NCI-H146 (cell line): ENCODE data around the gene CHRNA4.
"Not testable (repeated sequence)": the region's sequence is repeated elsewhere in the genome, so short reads cannot be mapped to it uniquely, and the experiment has no call there.

Source experiments
- DNase-seq: peaks from one replicate; lab custom pipeline; 2025; lab: John Stamatoyannopoulos, UW

Gene CHRNA4

DNA sequence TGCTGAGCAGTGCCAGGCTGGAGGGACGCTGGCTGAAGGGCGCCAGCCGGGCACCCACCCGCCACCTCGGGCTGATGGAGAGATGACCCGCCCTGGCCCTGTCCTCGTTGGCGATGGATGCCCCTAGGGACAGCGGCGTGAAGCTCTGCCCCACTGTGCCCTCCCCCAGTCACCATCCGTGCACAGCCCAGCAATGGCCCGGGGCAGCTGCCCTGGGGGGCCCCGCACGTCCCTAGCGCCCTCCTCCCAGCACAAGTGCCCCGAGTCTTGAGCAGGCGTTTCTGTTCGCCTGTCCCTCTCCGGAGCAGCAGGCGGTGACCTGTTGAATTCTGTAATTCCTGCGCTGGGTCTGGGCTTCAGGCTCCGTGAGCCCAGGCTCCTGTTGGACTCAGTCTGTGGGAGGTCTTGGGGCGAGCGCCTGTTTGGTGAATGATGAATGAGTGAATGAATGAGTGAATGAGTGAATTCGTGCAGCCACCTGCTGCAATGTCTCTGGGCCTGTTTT lies 36.8 kb upstream of the CHRNA4 start:
- no peak for DNase-seq

DNA sequence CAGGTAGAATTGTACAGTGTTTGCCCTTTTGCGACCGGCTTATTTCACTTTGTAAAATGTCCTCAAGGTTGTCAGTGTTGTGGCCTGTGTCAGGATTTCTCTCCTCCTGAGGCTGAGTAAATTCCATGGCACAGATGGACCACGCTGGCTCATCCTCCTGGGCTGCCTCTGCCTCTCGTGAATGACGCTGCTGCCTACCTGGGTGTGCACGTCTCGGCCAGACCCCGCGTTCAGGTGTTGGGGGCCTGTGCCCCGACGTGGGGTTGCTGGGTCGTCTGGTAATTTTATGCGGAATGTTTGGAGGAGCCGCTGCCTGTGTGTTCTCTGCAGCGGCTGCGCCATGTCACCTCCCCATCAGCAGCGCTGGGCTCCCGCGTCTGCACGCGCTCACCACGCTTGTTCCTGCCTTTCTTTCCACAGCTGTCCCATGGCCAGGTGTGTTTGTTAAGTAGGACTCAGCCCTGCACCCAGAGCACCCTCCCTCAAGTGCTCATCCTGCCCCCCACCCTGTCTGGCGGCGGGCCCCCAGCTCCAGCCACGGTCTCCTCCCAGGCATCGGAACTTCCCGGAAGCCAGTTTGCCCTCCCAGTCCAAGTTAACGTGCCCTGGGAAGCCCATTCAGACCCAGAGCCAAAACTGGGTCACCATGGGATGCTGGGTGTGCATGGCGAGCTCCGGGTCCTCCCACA lies 36.1 kb upstream of the CHRNA4 start:
- no peak for DNase-seq

DNA sequence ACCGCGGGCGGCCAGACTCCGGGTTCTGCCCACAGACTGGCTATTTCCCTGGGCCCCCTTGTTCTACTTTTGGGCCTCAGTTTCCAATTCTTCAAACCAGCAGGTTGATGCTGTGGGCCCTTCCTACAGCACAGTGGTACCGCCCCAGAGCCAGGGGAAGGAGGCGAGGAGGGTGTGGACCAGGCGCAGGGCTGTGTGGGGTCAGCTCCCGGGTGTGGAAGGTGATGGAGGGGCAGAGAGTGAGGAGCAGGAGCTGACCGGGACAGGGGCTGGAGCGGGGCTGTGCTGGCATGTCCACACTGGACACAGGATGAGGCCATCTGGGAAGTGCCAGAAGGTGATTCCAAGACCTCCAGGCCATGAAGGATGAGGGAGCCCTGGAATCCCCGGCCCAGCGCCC lies 35.2 kb upstream of the CHRNA4 start:
- no peak for DNase-seq

DNA sequence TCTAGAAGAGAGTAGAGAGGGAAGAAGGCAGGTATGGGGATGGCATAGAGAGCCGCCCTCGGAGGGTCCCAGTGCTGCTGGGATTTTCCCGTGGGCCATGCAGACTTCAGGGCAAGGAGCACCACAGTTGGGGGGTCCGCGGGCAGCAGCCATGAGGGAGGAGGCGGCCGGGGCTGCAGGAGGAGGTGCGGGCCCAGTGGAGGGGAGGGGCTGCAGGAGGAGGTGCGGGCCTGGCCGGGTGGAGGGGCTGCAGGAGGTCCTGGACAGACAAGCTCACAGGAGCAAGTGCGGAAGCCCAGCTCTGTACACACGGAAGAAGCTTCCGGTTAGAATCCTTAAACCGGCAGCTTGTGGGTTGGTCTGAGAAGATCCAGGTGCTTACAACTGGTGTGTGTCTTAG lies 34.6 kb upstream of the CHRNA4 start:
- DNase-seq = no peak

DNA sequence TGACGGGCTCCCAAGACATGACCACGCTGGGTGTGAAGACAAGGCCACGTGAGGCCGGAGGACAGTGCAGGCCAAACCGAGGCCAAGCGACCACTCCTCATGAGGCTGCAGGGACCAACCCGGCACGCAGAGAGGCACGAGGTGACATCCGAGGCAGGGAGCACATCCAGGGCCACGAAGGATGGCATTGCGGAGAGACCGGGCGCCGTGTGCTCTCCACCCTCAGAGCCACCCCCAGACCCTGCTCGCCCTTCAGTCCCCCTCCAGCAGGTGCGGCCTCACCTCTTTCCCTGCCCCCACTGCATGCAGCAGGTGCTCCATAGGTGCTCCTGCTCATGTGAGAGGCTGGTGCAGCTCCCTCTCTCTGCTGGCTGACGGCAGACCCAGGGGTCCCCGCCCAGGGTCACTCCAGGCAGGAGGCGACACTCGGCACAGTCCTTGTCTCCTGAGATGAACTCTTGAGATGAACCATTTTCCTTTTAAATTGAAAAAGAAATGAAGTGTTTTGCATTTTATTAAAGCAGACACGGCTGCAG lies 33.8 kb upstream of the CHRNA4 start:
- DNase-seq = no peak

DNA sequence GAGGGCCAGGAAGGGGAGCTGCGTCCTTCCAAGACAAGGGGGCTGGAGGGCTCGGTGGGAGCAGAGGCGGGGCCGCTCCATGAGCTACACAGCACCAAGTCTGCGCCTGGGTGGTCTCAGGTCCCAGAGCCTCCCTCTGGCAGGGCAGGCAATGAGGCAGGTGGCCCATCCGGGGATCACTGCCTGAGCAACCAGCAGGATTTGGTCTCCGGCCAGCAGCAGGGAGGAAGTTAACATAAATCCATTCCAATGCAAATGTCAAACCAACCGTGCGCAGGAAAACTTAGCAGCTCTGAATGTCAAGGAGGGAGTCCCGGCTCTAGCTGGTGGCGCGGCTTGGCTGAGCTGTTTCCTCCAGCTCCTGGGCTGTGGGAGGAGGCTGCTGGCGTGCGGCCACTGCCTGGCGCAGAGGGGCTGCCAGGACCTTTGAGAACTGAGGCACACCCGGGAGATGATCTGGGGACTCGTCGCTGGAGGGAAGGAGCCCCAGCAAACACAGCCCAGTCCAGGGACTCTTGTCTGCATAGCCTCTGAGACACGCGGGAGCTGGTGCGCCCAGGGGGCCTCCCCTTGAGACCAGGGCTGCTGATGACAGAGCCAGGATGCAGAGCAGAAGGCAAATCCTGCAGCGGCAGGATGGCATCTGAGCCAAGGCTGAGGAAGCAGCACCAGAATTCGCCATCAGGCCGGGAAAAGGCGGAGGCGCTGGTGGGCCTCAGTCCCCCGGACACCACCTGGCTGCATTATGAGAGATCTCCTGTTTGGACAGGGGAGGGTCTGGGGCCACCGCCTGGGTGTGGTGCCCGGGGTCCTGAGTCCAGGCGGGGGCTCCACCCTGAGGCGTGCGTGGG lies 33.1 kb upstream of the CHRNA4 start:
- DNase-seq = no peak

DNA sequence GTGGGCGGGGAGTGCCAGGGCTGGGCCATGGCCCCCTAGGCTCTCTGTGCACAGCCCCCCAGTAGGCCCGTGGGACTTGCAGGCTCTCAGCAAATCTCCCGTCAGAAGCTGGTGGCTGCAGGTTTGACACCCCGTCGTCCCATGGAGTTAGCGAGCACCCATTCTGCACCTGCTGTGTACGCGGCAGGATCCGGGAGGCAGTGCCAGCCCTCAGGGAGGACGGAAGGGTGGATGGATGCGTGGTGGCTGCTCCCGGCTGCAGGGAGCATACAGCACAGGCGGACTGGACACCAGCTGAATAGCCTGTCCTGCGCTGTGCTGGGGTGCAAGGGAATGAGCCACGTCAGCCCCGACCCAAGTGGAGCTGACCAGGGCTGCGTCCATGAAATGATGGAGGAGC lies 32.4 kb upstream of the CHRNA4 start:
- no peak for DNase-seq

DNA sequence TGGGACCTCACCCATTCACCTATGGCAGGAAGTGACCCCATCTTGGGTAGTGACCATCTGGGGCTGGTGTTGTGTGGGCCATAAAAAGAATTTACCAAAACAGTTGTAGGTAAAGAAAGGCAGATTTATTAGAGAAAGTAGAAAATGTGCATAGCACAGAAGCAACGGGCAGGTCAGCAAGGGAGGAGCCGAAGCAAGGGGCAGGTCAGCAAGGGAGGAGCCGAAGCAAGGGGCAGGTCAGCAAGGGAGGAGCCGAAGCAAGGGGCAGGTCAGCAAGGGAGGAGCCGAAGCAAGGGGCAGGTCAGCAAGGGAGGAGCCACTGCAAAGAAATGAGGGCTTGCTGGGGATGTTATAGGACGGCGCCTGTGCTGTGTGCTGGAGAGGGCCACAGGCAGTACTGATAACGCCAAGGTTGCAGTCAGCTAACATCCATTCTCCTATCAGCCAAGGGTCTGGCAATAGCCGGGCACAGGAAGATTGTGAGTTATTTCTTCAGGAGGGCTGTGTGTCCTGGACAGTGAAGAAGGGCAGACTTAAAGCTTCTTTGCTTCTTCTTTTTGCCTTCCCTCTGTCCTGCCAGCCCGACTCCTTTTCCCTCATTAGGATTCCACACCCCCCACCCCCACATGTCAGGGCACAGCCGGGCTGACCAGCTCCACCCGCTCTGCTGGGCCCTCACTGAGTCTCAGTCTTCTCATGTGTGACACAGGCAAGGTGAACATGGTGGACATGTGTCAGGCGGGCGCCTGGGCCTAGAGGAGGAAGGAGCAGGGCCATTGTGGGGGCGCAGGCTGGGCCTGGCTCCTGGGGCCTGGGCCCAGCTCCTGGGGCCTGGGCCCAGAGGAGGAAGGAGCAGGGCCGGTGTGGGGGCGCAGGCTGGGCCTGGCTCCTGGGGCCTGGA lies 31.6 kb upstream of the CHRNA4 start:
- DNase-seq = no peak

DNA sequence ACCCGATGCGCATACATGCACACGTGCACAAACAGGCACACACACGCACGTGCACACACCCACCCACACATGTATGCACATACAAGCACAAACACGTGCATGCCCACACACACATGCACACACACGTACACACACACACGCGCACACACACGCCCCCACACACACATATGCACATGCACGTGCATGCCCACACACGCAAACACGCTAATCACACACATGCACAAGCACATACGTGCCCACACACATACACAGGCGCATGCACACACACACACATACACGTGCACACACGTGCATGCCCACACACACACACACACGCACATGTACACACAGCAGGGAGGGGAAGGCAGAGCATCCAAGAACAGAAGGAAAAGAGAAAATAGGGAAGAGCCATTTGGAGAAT lies 26.8 kb upstream of the CHRNA4 start:
- DNase-seq = no peak

DNA sequence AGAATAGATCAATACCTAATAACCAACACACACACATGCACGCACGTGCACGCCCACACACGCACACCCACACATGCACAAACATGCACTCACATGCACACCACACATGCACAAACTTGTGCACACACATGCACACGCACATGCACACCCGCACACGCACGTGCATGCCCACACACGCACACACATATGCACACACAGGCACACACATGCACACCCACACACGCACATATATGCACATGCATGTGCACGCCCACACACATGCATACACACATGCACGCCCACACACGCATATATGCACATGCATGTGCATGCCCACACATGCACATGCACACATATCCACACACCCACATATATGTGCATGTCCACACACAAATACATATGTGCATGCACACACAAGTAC lies 26.2 kb upstream of the CHRNA4 start:
- DNase-seq = no peak

DNA sequence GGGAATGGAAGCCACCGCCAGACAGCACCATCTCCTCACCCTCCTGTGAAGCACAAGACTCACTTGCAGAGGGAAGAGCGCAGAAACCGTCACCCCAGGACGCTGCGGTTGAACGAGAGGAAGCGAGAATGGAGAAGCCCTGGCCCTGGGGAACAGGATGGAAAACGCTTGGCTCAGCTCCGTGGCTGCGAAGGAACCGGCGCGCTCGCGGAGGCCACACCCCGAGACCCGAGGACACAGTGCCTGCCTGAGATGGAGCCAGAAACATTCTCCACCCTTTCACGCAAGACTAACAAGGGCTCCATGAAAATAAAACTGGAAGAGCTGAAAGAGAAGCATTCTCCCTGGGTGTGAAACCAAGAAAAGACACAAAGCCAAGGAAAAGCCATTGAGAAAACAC lies 25.3 kb upstream of the CHRNA4 start:
- DNase-seq = no peak

DNA sequence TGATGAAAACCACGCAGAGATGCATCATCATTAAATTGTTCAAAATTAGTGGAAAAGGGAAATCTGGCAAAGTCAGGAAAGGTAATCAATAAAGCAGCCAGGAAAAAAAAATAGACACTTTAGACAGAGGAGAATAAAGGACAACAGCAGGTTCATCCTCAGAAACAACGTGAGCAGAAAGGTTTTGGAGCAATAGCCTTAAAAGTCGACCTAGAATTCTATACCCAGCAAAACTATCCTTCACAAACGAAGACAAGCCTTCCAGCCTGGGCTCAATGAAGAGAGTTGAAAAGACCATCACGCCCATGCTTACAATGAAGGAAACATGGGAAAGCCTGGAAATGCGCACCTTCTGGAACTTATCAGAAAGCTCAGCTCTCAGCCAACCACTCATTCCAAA lies 24.7 kb upstream of the CHRNA4 start:
- no peak for DNase-seq

DNA sequence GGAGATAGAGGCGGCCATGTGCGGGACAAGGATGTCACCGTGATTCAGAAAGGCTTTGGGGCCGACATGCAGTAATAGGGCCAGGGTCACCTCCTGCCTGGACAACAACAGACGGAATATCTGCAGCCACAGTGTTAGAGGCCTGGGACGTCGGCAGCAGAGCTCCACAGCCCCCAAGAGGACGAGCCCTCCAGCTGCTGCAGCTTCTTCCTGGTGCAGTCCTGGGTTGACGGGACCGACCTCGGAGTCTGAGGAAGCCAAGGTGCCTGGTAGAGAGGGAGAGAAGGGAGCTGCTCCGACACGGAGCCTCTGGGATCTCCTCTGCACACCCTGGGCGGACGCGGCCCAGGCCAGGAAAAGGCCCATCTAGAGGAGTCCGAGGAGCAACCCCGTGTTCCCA lies 23.2 kb upstream of the CHRNA4 start:
- DNase-seq = no peak

DNA sequence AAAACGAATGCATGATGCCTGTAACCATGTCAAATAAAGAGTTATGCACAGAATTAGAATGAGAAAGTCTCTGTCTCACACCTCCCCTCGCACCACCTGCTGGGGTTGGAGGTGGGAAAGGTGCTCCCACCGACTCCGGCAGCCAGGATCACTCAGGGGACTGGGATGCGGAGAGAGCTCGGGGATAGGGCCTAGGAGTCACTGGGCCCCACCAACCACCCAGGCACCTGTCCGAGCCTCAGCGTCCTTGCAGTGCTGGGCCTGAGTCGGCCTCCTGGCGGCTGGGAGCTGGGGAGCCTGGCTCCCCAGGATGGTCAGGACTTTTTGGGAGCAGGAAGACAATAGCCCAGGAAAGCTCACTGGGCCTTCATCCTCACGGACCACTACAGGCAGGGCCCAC lies 22.4 kb upstream of the CHRNA4 start:
- no peak for DNase-seq

DNA sequence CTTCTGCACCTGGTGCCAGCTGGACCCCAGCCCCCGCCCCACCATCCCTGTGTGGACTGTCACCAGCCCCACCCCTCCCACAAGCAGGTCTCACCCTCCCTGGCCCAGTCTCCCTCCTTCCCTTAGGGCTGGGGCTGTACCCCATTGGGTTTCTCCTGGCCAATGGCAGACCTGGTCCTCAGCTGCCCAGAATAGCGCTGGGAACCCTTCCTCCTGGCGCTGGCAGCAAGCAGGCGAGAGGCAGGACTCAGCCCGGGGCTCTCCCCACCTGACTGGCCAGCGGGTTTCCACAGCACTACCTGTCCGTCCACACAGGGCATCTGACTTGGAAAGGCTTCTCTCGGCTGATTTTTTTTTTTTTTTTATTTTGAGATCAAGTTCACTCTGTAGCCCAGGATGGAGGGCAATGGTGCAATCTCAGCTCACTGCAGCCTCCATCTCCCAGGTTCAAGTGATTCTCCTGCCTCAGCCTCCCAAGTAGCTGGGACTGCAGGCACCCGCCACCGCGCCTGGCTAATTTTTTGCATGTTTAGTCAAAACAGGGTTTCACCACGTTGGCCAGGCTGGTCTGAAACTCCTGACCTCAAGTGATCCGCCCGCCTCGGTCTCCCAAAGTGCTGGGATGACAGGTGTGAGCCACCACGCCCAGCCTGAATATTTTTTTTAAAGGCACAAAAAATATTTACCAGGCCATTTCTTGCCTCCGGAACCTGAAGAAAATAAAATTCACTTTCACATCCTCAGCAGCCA lies 21.6 kb upstream of the CHRNA4 start:
- DNase-seq = no peak

DNA sequence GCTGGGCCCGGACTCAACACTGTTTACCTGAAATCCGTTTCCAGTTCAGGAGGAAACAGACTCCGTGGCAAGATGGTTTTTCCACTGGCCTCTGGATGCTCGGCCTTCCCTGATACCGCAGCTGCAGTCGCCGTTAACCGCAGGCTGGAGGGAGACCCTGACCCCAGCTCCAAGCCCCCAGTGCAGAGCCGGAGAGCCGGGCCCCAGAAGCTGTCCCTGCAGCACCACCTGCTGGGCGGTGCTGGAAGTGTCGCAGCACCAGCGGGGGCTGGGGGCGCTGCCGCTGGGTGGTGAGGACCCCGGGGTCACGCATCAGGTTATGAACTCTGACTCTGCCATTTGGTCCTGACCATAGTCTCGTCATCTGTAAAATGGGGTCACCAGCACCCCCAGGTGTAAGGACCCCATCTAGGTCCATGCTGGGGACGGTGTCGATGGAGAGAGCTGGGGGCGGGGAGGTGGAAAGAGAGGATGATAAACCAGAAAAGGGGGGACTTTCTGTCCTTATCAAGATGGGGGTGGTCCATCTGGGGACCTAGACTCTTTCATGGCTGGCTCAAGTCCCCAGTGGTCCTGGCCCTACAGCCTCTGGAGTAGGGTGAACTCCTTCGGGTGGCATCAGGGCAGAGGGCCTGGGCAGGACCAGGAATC lies 20.8 kb upstream of the CHRNA4 start:
- DNase-seq = no peak

DNA sequence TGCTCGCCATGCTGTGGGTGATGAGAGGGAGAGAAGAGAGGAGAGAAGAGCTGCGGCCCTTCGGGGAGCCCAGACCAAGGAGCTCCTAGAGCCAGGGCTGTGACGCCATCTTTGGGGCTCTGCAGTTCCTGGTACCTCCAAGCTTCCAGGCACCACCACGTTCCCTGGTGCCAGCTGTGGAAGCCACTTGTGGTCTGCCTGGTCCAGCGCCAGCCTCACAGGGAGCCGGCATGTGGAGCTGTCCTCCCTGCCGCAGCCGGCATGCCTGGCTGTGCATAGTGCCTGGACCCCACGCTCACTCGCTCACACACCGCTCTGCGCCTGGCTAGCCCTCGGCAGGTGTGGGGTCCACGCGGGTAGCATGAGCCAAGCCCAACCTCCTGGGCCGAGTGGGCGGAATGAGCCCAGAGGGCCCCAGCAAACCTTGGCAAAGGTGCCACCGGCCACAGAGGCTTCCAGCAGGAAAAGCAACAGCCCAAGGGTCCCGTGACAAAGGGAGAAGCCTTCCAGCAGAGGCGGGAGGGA lies 19.3 kb upstream of the CHRNA4 start:
- DNase-seq = no peak

DNA sequence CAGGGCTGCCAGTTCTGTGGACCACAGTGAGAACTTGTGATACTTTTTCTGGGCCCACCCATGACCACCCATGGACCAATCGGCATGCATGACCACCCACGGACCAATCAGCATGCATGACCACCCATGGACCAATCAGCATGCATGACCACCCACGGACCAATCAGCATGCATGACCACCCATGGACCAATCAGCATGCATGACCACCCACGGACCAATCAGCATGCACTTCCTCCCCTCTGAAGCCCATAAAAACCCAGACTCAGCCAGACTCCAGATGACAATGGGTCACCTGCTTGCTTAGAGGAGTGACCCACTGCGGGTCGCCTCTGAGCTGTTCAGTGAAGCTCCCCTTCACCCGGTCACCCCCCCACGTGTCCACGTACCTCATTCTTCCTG lies 18.7 kb upstream of the CHRNA4 start:
- not testable (repeated sequence) for DNase-seq

DNA sequence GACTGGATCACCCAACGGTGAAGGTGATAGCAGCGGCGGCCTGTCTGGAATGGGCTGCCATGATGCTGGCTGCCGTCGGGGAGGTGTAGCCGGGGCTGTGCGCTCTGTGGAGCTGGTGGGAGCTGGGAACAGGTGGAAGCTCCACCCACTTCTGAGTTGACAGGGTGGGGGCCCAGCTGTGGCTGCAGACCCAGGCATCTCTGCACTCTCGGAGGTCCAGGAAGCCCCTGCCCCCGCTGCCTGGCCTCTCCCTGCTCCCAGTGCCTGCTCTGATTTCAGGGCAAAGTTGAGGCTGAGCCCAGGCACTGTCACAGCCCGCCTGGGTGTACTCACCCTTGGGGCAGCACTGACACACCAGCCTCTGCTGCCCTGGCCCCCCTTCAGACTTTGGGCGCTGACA lies 18.1 kb upstream of the CHRNA4 start:
- no peak for DNase-seq

DNA sequence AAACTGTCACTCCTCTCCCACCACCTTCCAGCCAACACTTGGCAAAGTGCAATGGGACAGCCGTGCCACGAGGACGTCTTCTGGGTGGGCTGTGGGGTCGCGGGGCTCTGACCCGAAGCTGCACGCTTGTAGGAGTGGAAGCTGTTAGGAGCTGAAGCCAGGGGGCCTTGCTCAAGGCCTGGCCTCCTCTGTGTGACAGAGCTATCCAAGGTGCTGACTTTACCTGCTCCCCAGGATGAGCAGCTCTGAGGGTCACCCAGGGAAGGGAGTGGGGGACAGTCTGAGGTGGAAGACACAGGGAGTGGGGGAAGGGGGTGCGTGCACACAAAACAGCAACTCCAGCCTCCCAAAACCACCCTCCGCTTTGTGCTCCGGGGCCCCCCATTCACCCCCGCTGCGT lies 17.5 kb upstream of the CHRNA4 start:
- DNase-seq = no peak

DNA sequence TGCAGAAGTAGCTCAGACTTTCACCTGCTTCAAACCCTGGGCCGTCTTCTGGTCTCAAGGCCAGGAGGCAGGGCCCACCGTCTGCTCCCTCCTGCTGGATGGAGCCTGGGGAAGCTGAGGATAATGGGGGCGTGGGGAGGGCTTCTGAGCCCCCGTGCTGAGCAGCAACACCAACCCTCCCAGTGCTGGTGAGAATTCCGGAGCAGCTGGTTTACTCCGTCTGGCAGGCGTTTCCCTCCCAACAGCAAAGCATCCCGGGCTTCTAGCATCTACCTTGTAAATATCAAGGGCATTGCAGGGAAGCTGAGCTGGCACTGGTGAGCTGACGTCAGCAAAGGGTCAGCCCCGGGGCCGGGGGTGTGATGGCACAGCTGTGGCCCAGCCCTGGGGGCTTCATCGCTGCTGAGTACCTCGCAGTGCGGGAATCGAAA lies 16.8 kb upstream of the CHRNA4 start:
- DNase-seq = no peak
